GF-D8 (cell line): ENCODE measurements around the gene SUGCT.
"Not testable (repeated sequence)": the region's sequence is repeated elsewhere in the genome, so short reads cannot be mapped to it uniquely, and the experiment has no call there.

ENCODE experiments used
- DNase-seq: peaks from one replicate; lab custom pipeline; 2025; lab: John Stamatoyannopoulos, UW

The SUGCT gene

GRCh38 chr7:40134428-40135316, at the start of gene SUGCT, which contains the start of gene MPLKIP:
TSS of gene SUGCT (plus strand) at chr7:40135005.
TSS of gene MPLKIP (minus strand) at chr7:40134622. CDS start at chr7:40134567, 55 bp downstream.
- peak; percentile 71 for DNase-seq

GRCh38 chr7:40092182-40092581, 42.6 kb upstream of the SUGCT start:
- no peak for DNase-seq

- DNase-seq, result no peak
These were observed 41.0 kb upstream of the SUGCT start for GRCh38 chr7:40093631-40094350.

GRCh38 chr7:40095230-40095629, 39.6 kb upstream of the SUGCT start:
- DNase-seq, result no peak

- DNase-seq, result no peak
These were observed 39.0 kb upstream of the SUGCT start for GRCh38 chr7:40095695-40096327.

GRCh38 chr7:40097728-40098127, 37.1 kb upstream of the SUGCT start:
- DNase-seq, result no peak

GRCh38 chr7:40098810-40099209, 36.0 kb upstream of the SUGCT start:
- DNase-seq, result no peak

GRCh38 chr7:40099837-40100236, 35.0 kb upstream of the SUGCT start:
- no peak for DNase-seq

GRCh38 chr7:40101201-40101600, 33.6 kb upstream of the SUGCT start:
- DNase-seq, result no peak

GRCh38 chr7:40102897-40103296, 31.9 kb upstream of the SUGCT start:
- DNase-seq, result no peak

- peak; percentile 22 for DNase-seq
These were observed 28.8 kb upstream of the SUGCT start for GRCh38 chr7:40105879-40106473.

- DNase-seq, result no peak
These were observed 18.9 kb upstream of the SUGCT start for GRCh38 chr7:40115936-40116335.

GRCh38 chr7:40117199-40117598, 17.6 kb upstream of the SUGCT start:
- not testable (repeated sequence) for DNase-seq

GRCh38 chr7:40118201-40118600, 16.6 kb upstream of the SUGCT start:
- not testable (repeated sequence) for DNase-seq

- DNase-seq, result no peak
These were observed 14.8 kb upstream of the SUGCT start for GRCh38 chr7:40120020-40120419.

- not testable (repeated sequence) for DNase-seq
These were observed 12.5 kb upstream of the SUGCT start for GRCh38 chr7:40122100-40122939.

GRCh38 chr7:40122940-40123254, 11.9 kb upstream of the SUGCT start:
- no peak for DNase-seq

- DNase-seq, result no peak
These were observed 1.0 kb upstream of the SUGCT start for GRCh38 chr7:40133561-40134427.

- no peak for DNase-seq
These were observed 459 bp downstream of the SUGCT start for GRCh38 chr7:40135317-40135610.

- DNase-seq, result no peak
These were observed 2.8 kb downstream of the SUGCT start for GRCh38 chr7:40137563-40137962.

GRCh38 chr7:40138973-40139372, 4.2 kb downstream of the SUGCT start:
- DNase-seq, result no peak
